Nephron (organoid): ENCODE data around the gene KIF25.

Experiments used
- H3K27ac Mint-ChIP-seq, 3 experiments: 2 replicates each; pipeline ENCODE4 v1.8.0; 2020; ENCODE audit warnings: mixed read lengths in 3 of 3, mild to moderate bottlenecking in 2 of 3, moderate library complexity in 1 of 3
- H3K27me3 Mint-ChIP-seq: 2 replicates; pipeline ENCODE4 v1.8.0; 2021; ENCODE audit warnings: low read depth, mild to moderate bottlenecking, moderate library complexity, mixed read lengths
- H3K36me3 Mint-ChIP-seq: 2 replicates; pipeline ENCODE4 v1.8.0; 2020; ENCODE audit warnings: low read depth, mixed read lengths
- H3K4me1 Mint-ChIP-seq: 2 replicates; pipeline ENCODE4 v1.8.0; 2020; ENCODE audit warnings: mixed read lengths
- H3K4me3 Mint-ChIP-seq, 3 experiments: 2 replicates each; pipeline ENCODE4 v1.8.0; 2020; ENCODE audit warnings: mild to moderate bottlenecking in 3 of 3, mixed read lengths in 3 of 3, moderate library complexity in 2 of 3
- H3K9me3 Mint-ChIP-seq: 2 replicates; pipeline ENCODE4 v1.8.0; 2020; ENCODE audit warnings: mixed read lengths
- CTCF ChIP-seq, 3 experiments: fragments of 200-600 bp; sonication (generic); IDR thresholded peaks; one replicate each; pipeline ENCODE4 v1.5.0; 2021; ENCODE audit warnings: antibody characterized with exemption in 3 of 3; ENCODE audit not compliant: unreplicated experiment in 3 of 3

The KIF25 gene

DNA sequence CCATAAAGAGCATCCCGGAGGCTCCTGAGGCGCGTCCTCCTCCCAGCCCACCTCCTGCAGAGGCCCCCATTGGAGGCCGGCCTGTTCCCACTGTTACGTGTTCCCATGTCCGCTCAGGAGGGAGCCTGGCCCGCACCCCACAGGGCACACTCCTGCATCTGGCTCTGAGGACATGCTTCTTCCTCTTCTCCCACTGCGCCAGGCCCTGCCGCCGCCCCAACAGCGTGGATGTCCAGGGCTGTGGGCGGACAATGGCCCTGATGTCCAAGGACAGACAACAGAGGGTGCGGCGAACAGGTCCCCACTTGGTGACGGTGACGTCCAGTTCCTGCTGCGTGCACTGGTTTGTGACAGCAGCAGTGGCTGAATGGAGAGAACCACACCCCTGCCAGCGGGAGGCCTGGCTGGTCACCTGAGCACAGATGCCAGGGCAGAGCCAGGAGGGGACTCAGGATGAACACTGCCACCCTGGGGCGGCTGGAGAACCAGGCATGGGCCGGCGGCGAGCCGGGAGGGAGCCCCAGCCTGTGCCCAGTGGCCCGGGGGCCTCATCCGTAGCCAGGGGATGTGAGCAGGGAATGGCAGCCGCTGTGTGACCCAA lies 54.9 kb downstream of the KIF25 start:
- H3K27me3 Mint-ChIP-seq, result peaks cover 7% of the 10 kb centered on the region
- no peak overlapping the region for H3K4me3 Mint-ChIP-seq
- TF ChIP-seq CTCF (IDR thresholded peaks at IDR 0.05; ENCODE audit: unreplicated experiment in 3 of 3), result no peak
- no peaks in the 10 kb centered on the region for H3K36me3 Mint-ChIP-seq
- no peak overlapping the region for H3K27ac Mint-ChIP-seq
- H3K9me3 Mint-ChIP-seq, result no peaks in the 10 kb centered on the region
- H3K4me1 Mint-ChIP-seq, result peaks cover 12% of the 10 kb centered on the region

DNA sequence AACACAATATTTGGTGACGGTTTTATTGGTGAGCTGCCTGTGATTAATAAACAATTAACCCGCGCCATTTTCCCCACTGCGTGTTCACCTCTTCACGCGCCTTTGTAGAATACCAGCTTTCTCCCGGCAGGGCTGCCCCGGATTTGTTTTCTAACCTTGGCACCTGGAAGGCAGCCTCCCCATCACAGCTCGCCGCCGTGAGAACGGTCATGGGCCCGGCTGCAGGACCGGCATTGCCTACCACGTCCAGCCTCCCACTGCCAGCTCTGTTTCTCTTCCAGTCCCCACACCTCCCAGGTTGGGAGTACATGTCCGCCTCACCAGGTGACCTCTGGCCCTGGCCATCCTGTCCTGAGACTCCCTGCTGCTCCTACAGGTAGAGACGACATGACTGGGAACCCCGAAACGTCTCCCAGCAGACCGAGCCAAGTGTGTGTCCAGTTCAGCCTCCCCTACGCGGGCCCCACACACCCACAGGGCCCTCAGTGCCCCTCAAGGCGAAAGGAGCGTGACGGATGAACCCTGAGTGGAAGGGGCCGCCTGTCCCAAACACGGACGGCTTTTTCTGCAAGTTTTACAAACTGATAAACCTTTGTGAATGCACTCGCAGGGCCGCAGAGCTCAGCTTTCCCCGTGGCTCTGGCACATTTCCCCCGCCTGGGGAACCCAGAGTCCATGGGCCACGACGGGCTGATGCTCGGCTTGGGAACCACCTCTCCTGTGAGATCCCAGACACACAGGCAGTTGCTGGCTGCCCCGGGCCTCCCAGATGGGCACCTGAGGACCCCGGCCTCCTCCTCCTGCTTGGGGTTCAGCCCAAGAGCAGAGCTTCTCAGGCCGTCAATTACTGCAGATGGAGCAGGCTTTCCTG lies 55.9 kb downstream of the KIF25 start:
- no peak for TF ChIP-seq CTCF (IDR thresholded peaks at IDR 0.05; ENCODE audit: unreplicated experiment in 3 of 3)
- Mint-ChIP-seq H3K4me1 (peaks cover 5% of the 10 kb centered on the region), H3K27me3 (peaks cover 7% of the 10 kb centered on the region), H3K36me3 (no peaks in the 10 kb centered on the region), H3K9me3 (no peaks in the 10 kb centered on the region), H3K4me3 (no peak overlapping the region), H3K27ac (peak overlapping the region in 1 of 3 experiments; percentile 23)

GRCh38 chr6:168053957-168054471 lies 56.5 kb downstream of the KIF25 start:
- no peak for TF ChIP-seq CTCF (IDR thresholded peaks at IDR 0.05; ENCODE audit: unreplicated experiment in 3 of 3)
- no peak overlapping the region for H3K27ac Mint-ChIP-seq
- peaks cover 5% of the 10 kb centered on the region for H3K4me1 Mint-ChIP-seq
- H3K9me3 Mint-ChIP-seq, result no peaks in the 10 kb centered on the region
- peaks cover 7% of the 10 kb centered on the region for H3K27me3 Mint-ChIP-seq
- H3K4me3 Mint-ChIP-seq, result no peak overlapping the region
- H3K36me3 Mint-ChIP-seq, result no peaks in the 10 kb centered on the region

DNA sequence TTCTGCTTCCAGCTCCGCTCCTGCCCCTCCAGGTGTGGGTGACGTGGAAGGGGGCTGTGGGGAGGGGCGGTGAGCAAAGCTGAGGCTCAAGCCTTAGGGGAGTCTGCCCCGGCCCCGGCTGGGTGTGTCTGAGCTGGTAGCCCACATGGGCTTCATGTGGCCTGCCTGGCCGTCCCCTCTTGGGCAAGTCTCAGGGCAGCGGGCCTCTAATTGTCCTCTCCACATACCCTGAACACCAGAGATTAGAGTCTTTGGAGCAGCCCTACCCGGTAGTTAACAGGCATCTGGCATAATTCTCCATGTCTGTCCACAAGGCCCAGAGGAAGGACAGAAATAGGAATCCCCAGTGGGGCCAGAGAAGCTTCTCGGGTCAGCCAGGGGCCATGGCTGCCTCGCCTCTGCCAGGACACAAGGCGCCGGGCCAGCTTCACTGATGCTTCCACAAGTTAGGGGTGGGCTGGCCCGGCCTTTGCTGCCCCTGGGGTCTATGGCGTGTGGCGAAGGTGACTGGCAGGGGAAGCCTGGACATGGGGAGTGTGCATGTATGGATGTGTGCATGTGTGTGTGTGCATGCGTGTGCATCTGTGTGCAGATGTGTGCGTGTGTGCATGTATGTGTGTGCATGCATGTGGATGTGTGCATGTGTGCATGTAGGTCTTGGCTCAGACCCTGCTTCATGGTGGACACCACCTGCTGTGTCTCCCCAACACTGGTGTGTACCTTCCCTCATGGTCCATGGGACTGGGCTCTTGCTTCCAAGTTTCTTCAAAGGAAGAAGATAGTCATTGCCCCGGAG lies 57.5 kb downstream of the KIF25 start:
- Mint-ChIP-seq H3K27me3 (peaks cover 4% of the 10 kb centered on the region), H3K9me3 (no peaks in the 10 kb centered on the region), H3K4me3 (no peak overlapping the region), H3K4me1 (peaks cover under 1% of the 10 kb centered on the region), H3K27ac (peak overlapping the region in 1 of 3 experiments; percentile 31), H3K36me3 (no peaks in the 10 kb centered on the region)
- no peak for TF ChIP-seq CTCF (IDR thresholded peaks at IDR 0.05; ENCODE audit: unreplicated experiment in 3 of 3)

- peak overlapping the region in 1 of 3 experiments; percentile 32 for H3K27ac Mint-ChIP-seq
- no peaks in the 10 kb centered on the region for H3K36me3 Mint-ChIP-seq
- no peaks in the 10 kb centered on the region for H3K9me3 Mint-ChIP-seq
- H3K27me3 Mint-ChIP-seq, result peaks cover 4% of the 10 kb centered on the region
- no peak overlapping the region for H3K4me3 Mint-ChIP-seq
- no peak for TF ChIP-seq CTCF (IDR thresholded peaks at IDR 0.05; ENCODE audit: unreplicated experiment in 3 of 3)
- H3K4me1 Mint-ChIP-seq, result no peaks in the 10 kb centered on the region
Measured at GRCh38 chr6:168055696-168056489, 58.4 kb downstream of the KIF25 start.
